Measurements from ENCODE around the gene CFAP65. TPM values are rescaled to one million over a fixed set of nuclear protein-coding genes. Genes with fewer than 3 reads are reported as not detected.

CFAP65 gene
- polyA plus RNA-seq (2013, experiment 1 of 2), result 0.15 TPM
- polyA plus RNA-seq (2013, experiment 2 of 2), result 0.51 TPM

DNA sequence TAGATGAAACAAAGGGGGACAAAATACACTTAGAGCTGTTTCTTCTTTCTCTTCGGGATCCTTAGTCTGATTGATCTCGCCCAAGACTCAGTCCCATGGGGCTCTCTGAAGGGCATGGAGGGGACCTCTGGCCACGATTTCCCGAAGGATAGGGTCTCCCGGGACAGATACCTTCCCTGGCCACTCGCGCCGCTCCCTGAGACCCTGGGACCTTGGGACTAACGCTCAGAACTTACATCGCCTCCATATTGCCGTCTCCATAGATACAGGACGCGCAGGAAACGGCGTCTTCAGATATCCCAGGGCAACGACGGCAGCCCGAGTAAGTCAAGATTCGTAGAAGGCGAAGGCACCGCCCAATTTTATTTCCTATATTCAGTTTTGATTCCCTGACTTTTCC is at the start of gene CFAP65:
Gene CFAP65 (minus strand): TSS at position 265 of the 400 bp plus-strand sequence. CDS start 2,468 bp downstream, outside the sequence.
- WGBS, 2 experiments (ENCODE audit: insufficient coverage in 2 of 2), result 0 to 1% methylated on average over 11 to 18 of the region's 21 CpGs
- Histone ChIP-seq H3K4me1 (ENCODE audit: control insufficient read depth, insufficient read depth, low read length, poor library complexity, severe bottlenecking) (no peaks in the 10 kb centered on the region), H3K4me3 (ENCODE audit: extremely low read depth, insufficient read depth, low read length, poor library complexity, severe bottlenecking) (peak within 1 kb of the TSS; percentile 31), H3K36me3 (ENCODE audit: control insufficient read depth, insufficient read depth, low read length) (no peaks in the 10 kb centered on the region), H3K9me3 (ENCODE audit: control insufficient read depth, low read length) (no peaks in the 10 kb centered on the region), H3K27ac (ENCODE audit: low read depth, low read length, severe bottlenecking) (no peak within 1 kb of the TSS)

GRCh38 chr2:219090436-219091299 is 49.4 kb upstream of the CFAP65 start:
- Histone ChIP-seq H3K27ac (ENCODE audit: low read depth, low read length, severe bottlenecking) (no peak overlapping the region), H3K4me1 (ENCODE audit: control insufficient read depth, insufficient read depth, low read length, poor library complexity, severe bottlenecking) (no peaks in the 10 kb centered on the region), H3K4me3 (ENCODE audit: extremely low read depth, insufficient read depth, low read length, poor library complexity, severe bottlenecking) (no peak overlapping the region), H3K9me3 (ENCODE audit: control insufficient read depth, low read length) (no peaks in the 10 kb centered on the region), H3K36me3 (ENCODE audit: control insufficient read depth, insufficient read depth, low read length) (no peaks in the 10 kb centered on the region)
- WGBS, 2 experiments (ENCODE audit: insufficient coverage in 2 of 2), result 51 to 55% methylated on average over 3 of the region's 4 CpGs

- Histone ChIP-seq H3K4me3 (ENCODE audit: extremely low read depth, insufficient read depth, low read length, poor library complexity, severe bottlenecking) (no peak overlapping the region), H3K36me3 (ENCODE audit: control insufficient read depth, insufficient read depth, low read length) (no peaks in the 10 kb centered on the region), H3K4me1 (ENCODE audit: control insufficient read depth, insufficient read depth, low read length, poor library complexity, severe bottlenecking) (no peaks in the 10 kb centered on the region), H3K27ac (ENCODE audit: low read depth, low read length, severe bottlenecking) (no peak overlapping the region), H3K9me3 (ENCODE audit: control insufficient read depth, low read length) (no peaks in the 10 kb centered on the region)
- WGBS, 2 experiments (ENCODE audit: insufficient coverage in 2 of 2), result 91 to 100% methylated on average over 3 of the region's 4 CpGs
Measured at GRCh38 chr2:219089330-219089729, 48.0 kb upstream of the CFAP65 start.

GRCh38 chr2:219087848-219088247 is 46.5 kb upstream of the CFAP65 start:
- no peaks in the 10 kb centered on the region for H3K4me1 ChIP-seq (ENCODE audit: control insufficient read depth, insufficient read depth, low read length, poor library complexity, severe bottlenecking)
- no CpG with 5 or more reads among the region's 1 CpG for WGBS, 2 experiments (ENCODE audit: insufficient coverage in 2 of 2)

GRCh38 chr2:219087361-219087760 is 46.0 kb upstream of the CFAP65 start:
- Histone ChIP-seq H3K4me1 (ENCODE audit: control insufficient read depth, insufficient read depth, low read length, poor library complexity, severe bottlenecking) (no peaks in the 10 kb centered on the region), H3K27ac (ENCODE audit: low read depth, low read length, severe bottlenecking) (no peak overlapping the region), H3K9me3 (ENCODE audit: control insufficient read depth, low read length) (no peaks in the 10 kb centered on the region), H3K36me3 (ENCODE audit: control insufficient read depth, insufficient read depth, low read length) (no peaks in the 10 kb centered on the region), H3K4me3 (ENCODE audit: extremely low read depth, insufficient read depth, low read length, poor library complexity, severe bottlenecking) (no peak overlapping the region)
- WGBS, 2 experiments (ENCODE audit: insufficient coverage in 2 of 2), result 81 to 83% methylated on average over 2 to 3 of the region's 5 CpGs

More at GRCh38 chr2:219087848-219088247, 46.5 kb upstream of the CFAP65 start:
- Histone ChIP-seq H3K27ac (ENCODE audit: low read depth, low read length, severe bottlenecking) (no peak overlapping the region), H3K4me3 (ENCODE audit: extremely low read depth, insufficient read depth, low read length, poor library complexity, severe bottlenecking) (no peak overlapping the region), H3K36me3 (ENCODE audit: control insufficient read depth, insufficient read depth, low read length) (no peaks in the 10 kb centered on the region), H3K9me3 (ENCODE audit: control insufficient read depth, low read length) (no peaks in the 10 kb centered on the region)

- no peak overlapping the region for H3K4me3 ChIP-seq (ENCODE audit: extremely low read depth, insufficient read depth, low read length, poor library complexity, severe bottlenecking)
- no peaks in the 10 kb centered on the region for H3K36me3 ChIP-seq (ENCODE audit: control insufficient read depth, insufficient read depth, low read length)
Measured at GRCh38 chr2:219086196-219086595, 44.9 kb upstream of the CFAP65 start.

GRCh38 chr2:219084791-219085190 is 43.5 kb upstream of the CFAP65 start:
- Histone ChIP-seq H3K4me1 (ENCODE audit: control insufficient read depth, insufficient read depth, low read length, poor library complexity, severe bottlenecking) (no peaks in the 10 kb centered on the region), H3K27ac (ENCODE audit: low read depth, low read length, severe bottlenecking) (no peak overlapping the region), H3K36me3 (ENCODE audit: control insufficient read depth, insufficient read depth, low read length) (no peaks in the 10 kb centered on the region)

More at GRCh38 chr2:219086196-219086595, 44.9 kb upstream of the CFAP65 start:
- Histone ChIP-seq H3K9me3 (ENCODE audit: control insufficient read depth, low read length) (no peaks in the 10 kb centered on the region), H3K4me1 (ENCODE audit: control insufficient read depth, insufficient read depth, low read length, poor library complexity, severe bottlenecking) (no peaks in the 10 kb centered on the region), H3K27ac (ENCODE audit: low read depth, low read length, severe bottlenecking) (no peak overlapping the region)

DNA sequence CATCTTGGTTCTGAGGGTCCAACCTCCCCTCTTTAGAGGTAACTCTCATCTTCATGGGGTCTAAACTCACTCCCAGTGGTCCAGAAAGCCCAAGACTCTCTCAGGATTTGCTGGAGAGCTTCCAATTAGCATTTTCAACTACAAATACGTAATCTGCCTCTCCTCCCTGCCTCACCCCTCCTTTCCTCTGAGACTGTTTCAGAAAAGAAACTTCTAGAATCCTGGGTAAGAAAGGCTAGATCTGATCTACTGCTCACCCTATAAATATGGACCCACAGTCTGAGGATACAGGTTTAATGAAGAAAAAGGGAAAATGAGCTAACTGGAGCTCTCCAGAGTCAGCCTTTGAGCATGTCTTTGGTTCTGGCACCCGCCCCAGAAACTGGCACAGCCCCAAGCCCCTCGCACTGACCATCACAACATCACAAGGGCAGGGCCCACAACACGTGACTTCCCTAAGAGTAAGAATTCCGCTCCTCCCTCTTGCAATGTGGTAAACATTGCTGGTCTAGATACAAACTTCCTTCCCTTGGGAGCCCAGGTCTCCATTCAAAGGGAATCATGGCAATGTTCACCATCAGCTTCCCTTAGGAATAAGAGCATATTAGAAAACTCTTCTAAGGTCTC is 41.1 kb upstream of the CFAP65 start:
- no peak overlapping the region for H3K4me3 ChIP-seq (ENCODE audit: extremely low read depth, insufficient read depth, low read length, poor library complexity, severe bottlenecking)
- no peak overlapping the region for H3K27ac ChIP-seq (ENCODE audit: low read depth, low read length, severe bottlenecking)

More at GRCh38 chr2:219084791-219085190, 43.5 kb upstream of the CFAP65 start:
- no peaks in the 10 kb centered on the region for H3K9me3 ChIP-seq (ENCODE audit: control insufficient read depth, low read length)
- no peak overlapping the region for H3K4me3 ChIP-seq (ENCODE audit: extremely low read depth, insufficient read depth, low read length, poor library complexity, severe bottlenecking)

GRCh38 chr2:219081701-219082331 is 40.5 kb upstream of the CFAP65 start:
- H3K36me3 ChIP-seq (ENCODE audit: control insufficient read depth, insufficient read depth, low read length), result peaks cover 10% of the 10 kb centered on the region

More for the DNA sequence above, 41.1 kb upstream of the CFAP65 start:
- no peaks in the 10 kb centered on the region for H3K9me3 ChIP-seq (ENCODE audit: control insufficient read depth, low read length)
- peaks cover 4% of the 10 kb centered on the region for H3K36me3 ChIP-seq (ENCODE audit: control insufficient read depth, insufficient read depth, low read length)
- WGBS, 2 experiments (ENCODE audit: insufficient coverage in 2 of 2), result 87 to 90% methylated on average over 2 to 4 of the region's 5 CpGs
- H3K4me1 ChIP-seq (ENCODE audit: control insufficient read depth, insufficient read depth, low read length, poor library complexity, severe bottlenecking), result no peaks in the 10 kb centered on the region

DNA sequence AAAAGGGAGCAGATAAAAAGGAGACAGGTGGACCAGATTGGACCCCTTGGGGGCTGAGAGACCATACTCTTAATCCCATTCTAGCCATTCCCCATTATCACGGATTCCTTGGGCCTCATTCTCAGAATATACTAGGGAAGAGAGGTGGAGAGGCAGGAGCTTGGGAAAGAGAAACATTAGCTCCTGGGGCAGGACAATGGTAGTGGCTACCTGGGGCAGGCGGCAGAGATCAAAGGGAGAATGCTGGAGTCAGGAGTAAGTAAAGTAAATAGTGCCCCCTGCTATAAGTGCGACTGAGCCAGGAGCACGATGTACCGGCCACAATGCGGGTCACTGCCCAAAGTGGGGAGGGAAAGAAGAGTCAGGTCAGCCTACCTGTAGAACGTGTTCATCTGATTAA is 39.8 kb upstream of the CFAP65 start:
- Histone ChIP-seq H3K9me3 (ENCODE audit: control insufficient read depth, low read length) (no peaks in the 10 kb centered on the region), H3K4me1 (ENCODE audit: control insufficient read depth, insufficient read depth, low read length, poor library complexity, severe bottlenecking) (no peaks in the 10 kb centered on the region), H3K27ac (ENCODE audit: low read depth, low read length, severe bottlenecking) (no peak overlapping the region), H3K36me3 (ENCODE audit: control insufficient read depth, insufficient read depth, low read length) (peaks cover 13% of the 10 kb centered on the region), H3K4me3 (ENCODE audit: extremely low read depth, insufficient read depth, low read length, poor library complexity, severe bottlenecking) (no peak overlapping the region)
- 74 to 84% methylated on average over 5 to 6 of the region's 7 CpGs for WGBS, 2 experiments (ENCODE audit: insufficient coverage in 2 of 2)

More at GRCh38 chr2:219081701-219082331, 40.5 kb upstream of the CFAP65 start:
- Histone ChIP-seq H3K27ac (ENCODE audit: low read depth, low read length, severe bottlenecking) (no peak overlapping the region), H3K4me3 (ENCODE audit: extremely low read depth, insufficient read depth, low read length, poor library complexity, severe bottlenecking) (no peak overlapping the region), H3K4me1 (ENCODE audit: control insufficient read depth, insufficient read depth, low read length, poor library complexity, severe bottlenecking) (no peaks in the 10 kb centered on the region), H3K9me3 (ENCODE audit: control insufficient read depth, low read length) (no peaks in the 10 kb centered on the region)
